CD4-positive, alpha-beta T cell treated with Interleukin-6 at 100 ng/mL for 8 hours (primary cell): ENCODE measurements around the gene MYLIP.
A peak's percentile ranks its signal among the peaks of the same experiment; 100 is the strongest.

Source experiments
- DNase-seq: peaks from one replicate; pipeline ENCODE4 v3.0.0-alpha.2; 2020; ENCODE audit warnings: mixed read lengths, low spot score

MYLIP gene

DNA sequence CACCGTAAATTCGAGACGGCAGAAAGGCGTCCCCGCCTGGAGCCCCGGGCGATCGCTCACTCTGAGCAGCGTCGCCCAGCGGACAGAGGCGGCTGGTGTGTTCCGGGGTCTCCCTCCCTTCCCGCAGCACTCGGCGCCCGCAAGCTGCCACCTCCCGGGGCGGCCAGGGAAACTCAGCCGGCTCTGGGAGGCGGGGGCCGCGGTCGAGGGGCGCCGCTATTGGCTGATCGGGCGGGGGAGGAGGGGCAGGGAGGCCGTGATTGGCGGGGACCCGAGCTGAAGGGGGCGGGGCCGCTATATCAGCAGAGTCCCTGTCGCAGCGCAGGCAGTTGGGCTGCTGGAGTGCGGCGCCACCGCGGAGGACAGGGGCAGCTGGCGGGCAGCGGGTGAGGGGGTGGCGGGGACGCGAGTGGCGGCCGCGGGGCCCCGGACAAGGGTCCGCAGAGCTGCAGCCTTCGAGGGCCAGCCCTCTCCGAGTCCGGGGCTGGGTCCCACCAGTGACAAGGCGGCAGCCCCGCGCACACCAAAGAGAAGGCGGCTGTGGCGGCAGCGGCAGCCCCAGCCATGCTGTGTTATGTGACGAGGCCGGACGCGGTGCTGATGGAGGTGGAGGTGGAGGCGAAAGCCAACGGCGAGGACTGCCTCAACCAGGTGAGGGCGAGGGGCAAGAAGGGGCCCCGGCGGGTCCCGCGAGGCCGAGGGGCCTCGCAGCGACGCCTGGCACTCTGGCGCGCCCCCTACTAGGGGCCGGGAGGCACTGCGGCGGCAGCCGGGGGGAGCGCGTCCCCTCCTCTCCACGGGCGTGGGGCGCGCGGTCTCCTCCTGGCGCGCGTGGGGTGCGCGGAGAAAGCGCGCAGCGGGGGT is at the start of gene MYLIP:
Gene MYLIP (plus strand): TSS at position 328 of the 864 bp plus-strand sequence. CDS start 237 bp downstream, at position 565.
- peak; percentile 97 for DNase-seq

DNA sequence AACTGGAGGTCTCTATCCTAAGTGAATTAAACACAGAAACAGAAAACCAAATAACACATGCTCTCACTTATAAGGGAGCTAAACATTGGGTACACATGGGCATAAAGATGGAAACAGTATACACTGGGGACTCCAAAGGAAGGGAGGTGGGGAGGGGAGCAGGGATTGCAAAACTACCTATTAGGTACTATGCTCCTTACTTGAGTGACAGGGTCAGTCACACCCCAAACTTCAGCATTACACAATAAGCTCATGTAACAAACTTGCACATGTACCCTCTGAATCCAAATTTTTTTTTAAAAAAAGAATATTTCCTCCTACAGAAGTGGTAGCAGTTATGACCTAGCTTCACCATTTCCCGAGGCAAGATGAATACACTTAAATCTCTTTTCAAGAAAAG is 49.5 kb upstream of the MYLIP start:
- no peak for DNase-seq

DNA sequence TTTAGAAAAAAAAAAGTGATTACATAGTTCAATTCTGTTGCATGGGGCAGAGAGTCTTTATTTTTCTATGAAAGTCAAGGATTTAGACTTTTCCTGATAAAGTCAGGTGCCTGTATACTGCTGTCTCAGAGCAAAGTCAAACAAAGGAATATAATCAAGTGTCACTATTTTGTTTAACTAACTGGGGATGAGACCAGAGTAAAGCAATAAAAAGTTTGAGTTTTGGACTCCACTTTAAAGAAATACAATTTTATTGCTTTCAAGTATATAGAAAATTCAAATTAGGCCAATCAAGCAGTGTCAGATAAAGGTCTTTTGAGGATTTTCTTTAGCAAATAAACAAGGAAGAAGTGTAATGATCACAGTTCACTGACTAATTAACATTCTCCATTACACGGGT is 48.7 kb upstream of the MYLIP start:
- no peak for DNase-seq

DNA sequence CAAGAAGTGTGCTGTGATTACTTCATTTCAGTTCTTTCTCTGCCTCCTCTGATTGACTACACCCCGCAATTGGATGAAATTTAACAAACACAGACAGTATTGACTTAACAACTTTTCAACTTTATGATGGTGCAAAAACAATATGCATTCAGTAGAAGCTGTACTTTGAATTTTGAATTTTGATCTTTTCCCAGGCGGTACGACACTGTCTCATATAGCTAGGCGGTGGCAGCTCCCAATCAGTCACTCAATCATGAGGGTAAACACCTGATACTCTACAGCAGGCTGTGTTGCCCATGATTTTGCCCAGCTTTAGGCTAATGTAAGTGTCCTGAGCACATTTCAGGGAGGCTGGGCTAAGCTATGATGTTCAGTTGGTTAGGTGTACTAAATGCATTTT is 47.6 kb upstream of the MYLIP start:
- DNase-seq = no peak

DNA sequence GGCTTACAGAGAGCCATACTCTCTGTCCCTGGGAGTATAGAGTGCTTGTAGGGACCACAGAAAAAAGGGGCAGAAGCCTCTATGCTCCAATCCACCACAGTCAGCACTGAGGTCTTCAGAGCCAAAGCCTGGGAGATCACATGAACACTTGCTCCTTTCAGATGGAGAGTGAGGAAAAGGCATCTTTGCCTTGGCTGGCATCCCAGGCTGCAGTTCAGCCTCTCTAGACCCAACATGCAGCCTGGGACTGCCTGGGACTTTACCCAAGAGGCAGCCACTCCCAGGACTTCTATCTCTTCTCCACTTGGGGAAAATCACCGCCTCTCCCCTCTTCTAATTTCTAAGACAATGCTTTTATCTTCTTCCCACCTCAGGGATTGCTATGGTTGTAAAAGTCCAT is 46.5 kb upstream of the MYLIP start:
- no peak for DNase-seq

DNA sequence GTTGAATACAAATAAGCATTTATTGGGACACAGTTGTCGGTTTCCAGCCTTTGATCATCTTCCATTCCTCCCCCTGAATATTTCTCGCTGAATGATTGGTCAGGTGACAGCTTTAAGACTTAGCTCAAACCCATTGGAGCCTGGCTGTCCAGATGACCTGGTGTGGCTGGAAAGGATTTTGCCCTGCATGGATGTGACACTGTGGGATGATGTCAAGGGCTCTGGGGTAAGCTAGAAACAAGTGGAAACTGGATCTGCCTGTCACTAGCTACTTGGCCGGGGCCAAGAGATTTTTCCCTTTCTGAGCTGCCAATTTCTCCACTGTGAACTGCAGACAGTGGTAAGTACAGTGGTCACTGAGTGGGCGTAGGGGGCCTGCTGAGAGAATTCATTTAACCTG is 41.9 kb upstream of the MYLIP start:
- no peak for DNase-seq

DNA sequence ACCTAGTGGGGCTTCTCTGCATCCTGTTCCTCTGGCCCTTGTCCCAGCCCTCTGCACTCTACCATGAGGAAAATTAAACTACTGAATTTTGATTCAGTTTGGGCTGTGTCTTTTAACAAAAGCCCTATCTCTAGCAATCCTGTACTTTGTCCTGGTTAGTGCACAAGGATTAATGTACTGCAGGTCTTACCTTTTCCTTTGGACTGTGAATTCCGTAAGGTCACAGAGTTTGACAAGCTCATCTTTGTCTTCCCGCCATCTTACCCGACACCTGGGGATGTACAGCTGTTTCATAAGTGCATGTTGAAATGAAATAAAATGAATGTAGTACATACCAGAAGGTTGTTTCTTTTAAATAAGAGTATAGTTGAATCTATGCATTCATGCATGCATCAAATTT is 41.5 kb upstream of the MYLIP start:
- no peak for DNase-seq

DNA sequence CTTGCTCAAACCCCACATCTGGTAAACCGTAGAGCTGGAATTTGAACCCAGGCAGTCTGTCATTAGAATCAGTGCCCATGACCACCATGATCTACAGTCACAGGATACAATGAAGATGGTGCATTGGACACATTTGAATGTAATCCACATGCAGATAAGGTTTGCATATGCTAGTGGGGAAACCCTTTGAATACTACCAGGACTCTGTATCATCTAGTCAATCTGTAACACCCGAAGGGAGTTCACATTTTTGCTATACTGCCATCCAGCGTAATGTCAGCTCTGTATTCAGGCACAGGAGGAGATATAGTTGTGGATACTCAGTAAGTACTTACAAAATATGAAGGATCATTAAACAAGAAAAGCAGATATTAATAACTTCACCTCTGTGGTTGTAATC is 40.5 kb upstream of the MYLIP start:
- no peak for DNase-seq

DNA sequence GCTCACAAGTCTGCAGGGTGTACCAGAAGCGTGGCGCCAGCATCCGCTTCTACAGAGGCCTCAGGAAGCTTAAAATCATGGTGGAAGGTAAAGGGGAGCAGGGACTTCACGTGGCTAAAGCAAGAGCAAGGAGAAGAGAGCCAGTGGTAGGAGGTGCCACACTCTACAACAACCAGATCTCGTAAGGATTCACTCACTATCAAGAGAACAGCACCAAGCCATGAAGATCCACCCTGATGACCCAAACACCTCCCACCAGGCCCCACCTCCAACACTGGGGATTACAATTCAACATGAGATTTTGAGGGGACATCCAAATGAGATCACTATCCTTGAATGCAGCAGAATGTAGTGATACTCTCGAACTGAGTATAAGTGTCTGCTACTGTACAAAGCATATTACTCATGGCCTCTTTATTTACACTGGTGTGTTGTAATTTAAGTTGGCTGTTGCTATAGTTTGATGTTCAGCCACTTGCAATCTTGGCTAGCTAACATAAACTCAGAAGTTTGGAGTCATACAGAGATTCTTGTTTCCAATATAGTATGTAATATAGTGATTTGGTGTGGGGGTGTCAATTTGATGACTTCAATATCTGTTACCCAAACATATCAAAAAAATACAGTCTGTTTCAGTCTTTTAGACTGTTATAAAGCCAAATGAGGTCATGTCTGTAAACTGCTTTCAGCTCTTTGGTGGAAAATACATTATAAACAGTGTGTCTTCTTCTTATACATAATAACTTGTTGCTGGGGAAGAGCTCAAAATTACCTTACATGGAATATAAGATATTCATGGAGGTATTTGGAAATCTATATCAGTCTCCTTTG is 39.4 kb upstream of the MYLIP start:
- no peak for DNase-seq

DNA sequence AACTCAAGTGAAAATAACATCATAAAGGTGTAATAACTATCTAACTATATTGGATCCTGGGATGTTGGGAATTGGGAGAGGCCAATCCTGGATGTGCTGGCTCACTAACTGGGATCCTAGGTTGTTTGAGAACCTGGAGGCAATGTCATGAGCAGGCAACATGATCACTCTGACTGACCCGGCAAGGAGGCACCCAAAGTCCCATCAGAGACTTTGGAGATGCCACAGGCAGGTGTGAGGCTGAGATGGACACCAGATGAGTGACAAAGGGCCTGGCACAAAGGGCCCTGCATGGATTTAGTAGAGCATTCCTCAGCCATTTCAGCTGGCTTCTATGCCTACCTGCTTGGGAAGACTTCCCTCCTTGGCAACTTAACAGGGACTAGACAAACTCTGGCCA is 38.4 kb upstream of the MYLIP start:
- no peak for DNase-seq

DNA sequence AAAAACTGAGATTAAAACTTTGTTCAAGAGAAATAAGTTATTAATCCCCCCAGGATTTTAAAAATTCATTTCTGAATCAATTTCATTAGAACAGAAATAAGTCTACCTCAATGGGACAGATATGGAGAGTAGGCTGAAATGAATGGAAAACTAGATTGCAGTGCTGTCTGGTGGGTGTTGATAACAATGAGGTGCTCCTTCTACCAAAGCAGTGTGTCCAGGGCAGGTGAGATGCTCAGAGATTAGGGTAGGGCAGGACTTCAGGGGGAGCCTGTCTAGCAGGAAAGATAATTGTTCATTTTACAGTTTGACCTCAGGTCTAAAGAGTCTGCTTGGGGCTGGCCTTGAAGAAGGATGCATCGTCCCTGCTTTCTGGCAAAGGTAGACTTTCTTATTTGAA is 38.0 kb upstream of the MYLIP start:
- no peak for DNase-seq

DNA sequence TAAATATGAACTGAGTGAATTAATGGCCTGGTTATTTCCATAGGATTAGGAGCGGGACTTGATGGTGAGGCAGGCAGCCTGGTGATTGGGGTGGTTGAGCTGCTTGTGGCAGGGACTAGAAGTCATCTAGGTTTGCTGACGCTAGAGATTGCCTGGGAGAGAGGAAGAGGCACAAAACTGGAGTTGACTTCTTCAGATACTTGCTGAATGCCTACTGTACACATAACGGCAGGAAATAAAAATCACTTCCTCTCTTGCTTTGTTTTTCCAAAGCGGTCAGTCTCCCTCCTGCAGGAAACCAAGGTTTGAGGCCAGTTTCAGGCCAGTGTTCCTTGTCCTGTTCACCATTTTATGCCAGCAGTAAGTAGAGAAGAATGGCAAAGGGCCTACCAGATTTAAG is 36.7 kb upstream of the MYLIP start:
- no peak for DNase-seq

DNA sequence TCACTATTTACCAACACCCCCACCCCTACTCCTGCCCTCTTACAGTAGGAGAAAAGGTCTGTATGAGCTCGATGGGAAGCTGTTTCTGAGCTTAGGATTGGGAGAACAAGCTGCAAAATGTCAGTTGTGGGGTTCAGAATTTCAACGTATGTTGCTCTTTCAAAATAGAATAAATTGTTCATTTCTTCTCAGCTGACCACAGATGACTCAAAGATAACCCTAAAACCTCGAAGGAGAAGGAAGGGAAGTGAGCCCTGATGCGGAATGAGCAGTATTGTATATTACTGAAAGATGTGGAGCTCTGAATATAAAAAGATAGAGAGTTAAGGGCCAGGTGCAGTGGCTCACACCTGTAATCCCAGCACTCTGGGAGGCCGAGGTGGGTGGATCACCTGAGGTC is 35.9 kb upstream of the MYLIP start:
- no peak for DNase-seq

DNA sequence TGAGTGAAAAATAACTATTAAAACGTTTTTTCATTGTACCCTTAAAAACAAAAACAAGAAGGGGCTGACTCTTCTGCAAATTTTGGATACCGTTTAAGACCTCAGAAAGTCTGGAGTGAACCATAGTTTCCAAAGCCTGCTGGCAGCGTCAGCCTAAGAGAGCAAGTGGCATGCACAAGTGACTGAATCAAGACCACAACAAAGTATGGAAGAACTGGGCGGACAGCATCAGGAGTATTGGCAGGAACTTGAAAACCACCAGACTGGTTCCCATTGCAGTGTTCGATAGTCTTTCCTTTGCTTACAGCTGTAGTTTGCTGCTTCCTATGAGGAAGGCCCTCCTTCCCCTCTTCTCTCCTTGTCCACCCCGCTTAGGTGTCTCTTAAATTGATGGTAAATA is 33.7 kb upstream of the MYLIP start:
- no peak for DNase-seq

DNA sequence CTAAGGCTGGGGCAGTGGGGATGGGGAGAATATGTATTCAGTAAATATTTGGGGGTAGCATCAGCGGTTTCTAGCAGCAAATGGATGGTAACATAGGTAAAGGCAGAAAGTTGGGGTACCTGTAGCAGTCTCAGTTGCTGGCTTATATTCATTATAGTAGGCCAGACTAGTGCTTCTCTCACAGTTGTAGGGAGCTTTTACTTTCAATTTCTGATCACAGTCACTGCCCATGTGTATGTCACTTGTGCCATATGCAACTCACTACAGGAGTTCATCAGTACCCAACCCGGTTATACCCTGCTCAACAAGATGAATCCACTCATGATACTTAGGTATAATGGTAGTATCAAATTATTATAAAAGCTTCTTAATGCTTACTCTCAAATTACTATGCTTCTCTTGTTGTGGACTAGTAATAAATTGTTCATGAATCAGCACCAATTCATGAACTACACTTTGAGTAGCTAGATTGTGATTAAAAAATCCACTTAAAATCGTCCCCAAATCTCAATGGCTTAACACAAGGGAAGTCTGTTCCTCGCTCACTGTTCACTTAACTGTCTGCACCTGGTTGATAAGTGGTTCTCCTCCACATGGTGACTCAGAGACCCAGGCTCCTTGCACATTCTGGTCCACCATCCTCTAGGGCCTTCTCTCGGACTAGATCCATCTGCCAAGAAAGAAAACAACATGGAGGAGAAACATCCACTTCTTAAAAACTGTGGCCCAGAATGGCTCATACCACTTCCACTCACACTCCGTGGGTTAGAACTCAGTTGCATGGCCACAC is 31.3 kb upstream of the MYLIP start:
- no peak for DNase-seq

DNA sequence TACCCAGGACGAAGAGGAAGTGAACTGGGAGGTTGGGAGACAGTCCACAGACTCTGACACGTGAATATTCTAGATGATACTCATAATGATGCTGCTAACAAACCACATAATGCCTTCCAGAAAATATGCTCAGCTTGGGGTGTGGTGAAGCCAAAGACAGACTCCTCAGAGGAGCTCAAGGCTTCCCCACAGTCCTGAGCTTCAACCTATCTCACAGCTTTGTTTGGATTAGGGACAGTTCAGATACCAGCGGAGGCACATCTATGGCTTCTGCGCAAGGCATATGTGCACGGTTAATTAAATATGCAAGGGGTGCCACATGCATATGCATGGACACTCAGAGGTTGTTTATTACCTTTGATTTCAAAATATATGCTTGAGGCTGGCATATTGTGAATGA is 30.7 kb upstream of the MYLIP start:
- DNase-seq = no peak

DNA sequence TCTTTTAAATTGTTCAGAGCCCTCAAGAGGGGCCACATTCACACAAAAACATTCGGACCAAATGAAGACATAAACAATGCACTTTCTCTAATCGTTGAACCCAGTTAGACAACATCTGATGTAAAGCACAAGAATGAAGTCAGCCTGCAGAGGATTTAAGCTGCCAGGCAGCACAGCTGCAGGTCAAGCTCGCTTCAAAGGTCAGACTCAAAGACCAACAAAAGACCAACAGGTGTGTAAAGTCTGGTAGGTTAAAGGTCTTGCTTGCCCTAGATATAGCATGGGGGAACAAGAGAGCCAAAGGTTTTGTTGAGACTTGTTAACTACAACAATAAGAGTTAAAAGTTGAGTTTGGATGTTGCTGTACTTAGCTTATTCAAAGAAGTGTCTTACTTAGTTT is 26.7 kb upstream of the MYLIP start:
- no peak for DNase-seq

DNA sequence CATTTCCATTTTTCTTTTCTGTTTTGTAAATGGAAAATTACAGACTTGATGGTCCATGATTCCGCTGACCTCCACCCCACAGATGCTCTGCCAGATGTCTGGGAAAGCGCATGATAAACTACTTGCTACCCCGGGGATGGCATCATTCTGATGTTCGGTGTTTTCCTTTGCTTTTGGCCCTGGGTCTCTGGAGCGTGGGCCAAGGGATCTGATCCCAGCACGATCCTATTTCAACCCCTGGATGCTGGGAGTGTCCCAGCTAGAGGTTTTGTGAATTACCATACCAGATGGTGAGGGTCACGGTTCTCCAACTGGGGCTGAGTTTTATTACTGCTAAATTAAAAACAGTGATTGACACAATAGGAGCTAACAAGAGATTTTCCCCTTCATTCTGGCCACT is 25.2 kb upstream of the MYLIP start:
- no peak for DNase-seq

DNA sequence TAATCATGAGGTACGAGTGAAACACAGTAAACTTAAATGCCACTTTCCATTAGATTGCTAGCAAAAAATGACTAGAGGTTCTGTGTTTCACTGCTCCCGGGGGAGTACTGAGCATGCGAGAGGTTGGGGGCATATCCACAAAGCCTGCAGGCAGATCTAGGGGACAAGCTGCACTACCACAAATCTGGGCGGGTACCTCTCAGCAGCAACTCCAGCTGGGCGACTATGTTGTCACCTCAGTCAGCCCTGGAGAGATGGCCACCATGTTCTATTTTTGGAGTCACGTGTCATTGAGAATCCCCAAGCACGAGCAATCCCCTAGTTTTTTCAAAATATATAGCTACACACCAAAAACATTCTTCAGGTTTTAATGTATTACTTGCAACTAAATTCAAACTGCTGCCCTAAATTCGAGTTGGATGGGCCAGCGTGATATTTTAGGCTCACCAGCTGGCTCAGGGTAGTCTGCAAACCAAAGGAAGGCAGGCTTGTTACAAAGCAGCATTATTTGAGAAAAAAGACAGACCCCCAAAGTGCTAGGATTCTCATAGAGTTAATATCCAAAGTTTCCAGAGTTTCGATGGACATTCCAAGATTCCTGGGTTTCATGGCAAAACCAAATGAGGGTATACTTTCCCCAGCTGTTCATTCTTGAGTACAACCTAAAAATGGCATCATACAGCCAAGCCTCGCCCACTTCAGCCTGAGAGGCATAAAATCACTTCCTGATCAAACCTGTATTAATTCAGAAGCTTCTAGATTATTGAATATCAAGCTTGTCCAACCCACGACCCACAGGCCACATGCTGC is 24.1 kb upstream of the MYLIP start:
- DNase-seq = no peak

DNA sequence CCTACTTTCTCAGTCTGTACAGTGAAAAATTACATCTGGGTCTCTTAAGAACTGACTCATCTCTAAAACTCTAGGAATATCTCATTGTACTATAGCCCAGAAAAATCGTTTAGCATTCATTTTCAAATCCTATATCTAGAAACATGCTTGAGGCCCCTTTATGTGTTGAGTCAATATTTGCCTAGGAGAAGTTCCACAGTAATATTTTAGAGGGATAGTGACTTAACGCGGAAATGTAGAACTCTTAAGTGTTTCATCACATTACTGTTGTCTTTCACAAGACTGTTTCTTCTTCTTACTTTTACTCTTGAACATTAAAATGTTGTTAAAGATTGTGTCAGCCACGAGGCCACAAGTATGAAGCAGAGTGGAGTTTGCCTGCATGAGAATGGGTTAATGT is 23.0 kb upstream of the MYLIP start:
- no peak for DNase-seq

DNA sequence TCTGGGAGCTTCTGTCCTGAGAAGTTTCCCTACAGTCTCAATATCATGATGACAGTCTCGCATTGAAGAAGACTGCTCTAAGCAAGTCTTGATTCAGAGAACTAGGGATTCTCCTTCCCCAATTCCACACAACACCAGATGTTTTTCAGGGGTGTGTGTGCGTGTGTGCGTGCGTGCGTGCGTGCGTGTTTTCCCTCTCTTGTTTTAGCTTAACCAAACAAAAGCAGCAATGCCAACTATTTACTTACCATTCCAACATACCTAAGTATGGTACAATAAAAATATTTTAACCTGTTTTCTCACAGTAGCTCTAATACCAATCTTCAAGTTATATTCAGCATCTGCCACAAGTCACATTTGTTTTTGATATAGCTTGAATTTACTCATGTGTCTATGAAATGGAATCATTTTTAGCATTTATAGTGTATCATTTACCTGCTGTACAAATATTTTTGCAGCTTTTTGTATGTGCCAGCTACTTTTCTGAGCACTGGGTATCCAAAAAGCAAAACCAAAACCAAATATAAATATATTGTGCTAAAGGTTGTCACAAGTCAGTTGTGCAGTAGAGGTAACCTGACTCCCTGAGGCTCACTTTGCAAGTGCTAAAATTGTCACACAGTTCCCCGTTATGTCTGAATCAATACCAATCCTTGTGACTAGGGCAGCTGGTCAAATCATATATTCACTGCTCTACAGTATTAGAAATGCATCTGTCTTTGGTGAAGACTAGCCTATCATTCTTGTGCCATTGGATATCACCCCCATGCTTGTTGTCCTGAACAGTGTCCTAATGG is 21.7 kb upstream of the MYLIP start:
- DNase-seq = no peak
